DOHH2 (cell line): Measurements from ENCODE around the gene TUBB4B.
A peak's percentile ranks its signal among the peaks of the same experiment; 100 is the strongest.

Experiments
- H3F3A ChIP-seq: fragments of 200-600 bp; sonication (generic), shearing (Covaris generic); 2 replicates; pipeline ENCODE4 v1.6.0; 2016; ENCODE audit warnings: antibody characterized with exemption, mild to moderate bottlenecking; ENCODE audit not compliant: control insufficient read depth, insufficient read depth
- H3K27ac ChIP-seq: fragments of 200-600 bp; sonication (generic); 2 replicates; pipeline ENCODE4 v1.5.1; 2014; ENCODE audit warnings: low read depth, mild to moderate bottlenecking, low read length, moderate library complexity
- H3K27me3 ChIP-seq: fragments of 200-600 bp; sonication (generic); 2 replicates; pipeline ENCODE4 v1.6.1; 2014; ENCODE audit warnings: mild to moderate bottlenecking, low read length, mixed read lengths; ENCODE audit not compliant: control insufficient read depth
- H3K36me3 ChIP-seq: fragments of 200-600 bp; sonication (generic); 2 replicates; pipeline ENCODE4 v1.6.1; 2014; ENCODE audit warnings: mild to moderate bottlenecking, low read length, moderate library complexity, mixed read lengths; ENCODE audit not compliant: control insufficient read depth
- H3K4me1 ChIP-seq: fragments of 200-600 bp; sonication (generic); 2 replicates; pipeline ENCODE4 v1.6.1; 2014; ENCODE audit warnings: mild to moderate bottlenecking, low read length, mixed read lengths; ENCODE audit not compliant: control insufficient read depth
- H3K4me2 ChIP-seq: fragments of 200-600 bp; sonication (generic); 2 replicates; pipeline ENCODE4 v1.6.0; 2014; ENCODE audit warnings: mild to moderate bottlenecking, low read length, moderate library complexity
- H3K4me3 ChIP-seq: fragments of 200-600 bp; sonication (generic); 2 replicates; pipeline ENCODE4 v1.5.1; 2014; ENCODE audit warnings: mild to moderate bottlenecking, low read length, mixed read lengths
- H3K79me2 ChIP-seq: fragments of 200-600 bp; sonication (generic); 2 replicates; pipeline ENCODE4 v1.6.1; 2014; ENCODE audit warnings: mild to moderate bottlenecking, low read length, mixed read lengths; ENCODE audit not compliant: control insufficient read depth
- H3K9me2 ChIP-seq: fragments of 200-600 bp; sonication (generic); replicated peaks from 2 replicates; pipeline ENCODE4 v1.6.1; 2014; ENCODE audit warnings: mild to moderate bottlenecking, low read length, mixed read lengths; ENCODE audit not compliant: control insufficient read depth
- H3K9me3 ChIP-seq: fragments of 200-600 bp; sonication (generic); 2 replicates; pipeline ENCODE4 v1.6.1; 2014; ENCODE audit warnings: antibody characterized with exemption, low read length, mixed read lengths; ENCODE audit not compliant: control insufficient read depth, insufficient read depth
- H4K20me1 ChIP-seq: fragments of 200-600 bp; sonication (generic); 2 replicates; pipeline ENCODE4 v1.6.0; 2014; ENCODE audit warnings: low read depth, mild to moderate bottlenecking, antibody characterized with exemption, low read length, moderate library complexity; ENCODE audit not compliant: control insufficient read depth, insufficient read depth
- EZH2phosphoT487 ChIP-seq: fragments of 200-600 bp; sonication (generic); IDR thresholded peaks from 2 replicates; pipeline ENCODE4 v1.6.1; 2017; ENCODE audit warnings: borderline replicate concordance, mild to moderate bottlenecking, antibody characterized with exemption, low read length, moderate library complexity, mixed read lengths
- TF ChIP-seq, protein P1 (sequence below): fragments of 200-600 bp; sonication (generic); IDR thresholded peaks from one replicate; pipeline ENCODE4 v1.5.1; 2014; ENCODE audit warnings: antibody characterized with exemption, mild to moderate bottlenecking, low read depth, low read length; ENCODE audit not compliant: poor library complexity, severe bottlenecking

The TUBB4B gene

DNA sequence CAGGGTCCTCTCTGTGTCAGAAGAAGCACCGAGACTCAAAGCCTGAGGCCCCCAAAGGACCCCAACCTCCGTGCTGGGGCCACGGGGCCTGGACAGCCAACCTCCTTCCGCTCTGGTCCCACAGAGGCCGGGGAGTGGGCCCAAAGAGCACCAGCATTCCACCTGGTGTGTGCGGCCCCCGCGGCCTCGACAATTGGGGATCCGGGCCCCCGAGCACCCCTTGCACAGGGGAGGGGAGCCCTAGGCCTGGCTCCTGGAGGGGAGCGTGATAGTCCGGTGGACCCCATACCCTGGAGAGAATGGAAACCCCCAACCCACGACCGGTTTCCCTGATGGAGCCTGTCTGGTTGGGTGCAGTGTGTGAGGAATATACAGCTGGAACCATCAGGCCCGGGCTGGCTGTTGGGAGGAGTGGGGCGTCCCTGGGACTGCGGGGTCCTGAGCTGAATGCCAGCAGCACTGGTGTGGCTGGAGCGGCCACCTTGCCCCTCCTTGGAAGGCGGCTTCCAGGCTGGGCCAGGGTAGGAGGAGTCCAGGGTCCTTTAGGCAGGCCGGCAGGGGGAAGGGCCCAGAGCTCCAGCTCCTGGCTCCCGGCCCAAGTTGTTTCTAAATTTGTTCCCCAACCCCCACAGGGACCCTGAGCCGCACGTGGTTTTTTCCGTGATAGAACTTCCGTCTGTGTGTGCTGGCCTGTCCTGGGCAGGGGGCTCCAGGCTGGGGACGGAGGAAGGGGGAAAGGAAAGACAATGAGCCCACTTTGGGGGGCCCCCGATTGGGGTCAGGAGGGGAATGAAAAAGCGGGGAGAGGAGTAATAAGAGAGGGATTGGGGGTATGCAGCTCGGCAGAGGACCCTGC is 35.6 kb downstream of the TUBB4B start:
- peak overlapping the region; percentile 85 for H3K4me3 ChIP-seq
- H3K9me3 ChIP-seq: no peaks in the 10 kb centered on the region
- peaks cover 86% of the 10 kb centered on the region for H3K4me1 ChIP-seq
- no peaks in the 10 kb centered on the region for H4K20me1 ChIP-seq
- peaks cover 36% of the 10 kb centered on the region for H3K36me3 ChIP-seq
- peak overlapping the region; percentile 85 for H3K4me2 ChIP-seq
- peak overlapping the region; percentile 85 for H3K27ac ChIP-seq
- no peak for TF ChIP-seq EZH2phosphoT487
- TF ChIP-seq, protein P1, sequence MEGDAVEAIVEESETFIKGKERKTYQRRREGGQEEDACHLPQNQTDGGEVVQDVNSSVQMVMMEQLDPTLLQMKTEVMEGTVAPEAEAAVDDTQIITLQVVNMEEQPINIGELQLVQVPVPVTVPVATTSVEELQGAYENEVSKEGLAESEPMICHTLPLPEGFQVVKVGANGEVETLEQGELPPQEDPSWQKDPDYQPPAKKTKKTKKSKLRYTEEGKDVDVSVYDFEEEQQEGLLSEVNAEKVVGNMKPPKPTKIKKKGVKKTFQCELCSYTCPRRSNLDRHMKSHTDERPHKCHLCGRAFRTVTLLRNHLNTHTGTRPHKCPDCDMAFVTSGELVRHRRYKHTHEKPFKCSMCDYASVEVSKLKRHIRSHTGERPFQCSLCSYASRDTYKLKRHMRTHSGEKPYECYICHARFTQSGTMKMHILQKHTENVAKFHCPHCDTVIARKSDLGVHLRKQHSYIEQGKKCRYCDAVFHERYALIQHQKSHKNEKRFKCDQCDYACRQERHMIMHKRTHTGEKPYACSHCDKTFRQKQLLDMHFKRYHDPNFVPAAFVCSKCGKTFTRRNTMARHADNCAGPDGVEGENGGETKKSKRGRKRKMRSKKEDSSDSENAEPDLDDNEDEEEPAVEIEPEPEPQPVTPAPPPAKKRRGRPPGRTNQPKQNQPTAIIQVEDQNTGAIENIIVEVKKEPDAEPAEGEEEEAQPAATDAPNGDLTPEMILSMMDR: no peak
- peaks cover 20% of the 10 kb centered on the region for H3K79me2 ChIP-seq
- H3K9me2 ChIP-seq: no peaks in the 10 kb centered on the region
- no peaks in the 10 kb centered on the region for H3K27me3 ChIP-seq
- peaks cover 7% of the 10 kb centered on the region; the same call in 1 of the 2 replicates for H3F3A ChIP-seq

DNA sequence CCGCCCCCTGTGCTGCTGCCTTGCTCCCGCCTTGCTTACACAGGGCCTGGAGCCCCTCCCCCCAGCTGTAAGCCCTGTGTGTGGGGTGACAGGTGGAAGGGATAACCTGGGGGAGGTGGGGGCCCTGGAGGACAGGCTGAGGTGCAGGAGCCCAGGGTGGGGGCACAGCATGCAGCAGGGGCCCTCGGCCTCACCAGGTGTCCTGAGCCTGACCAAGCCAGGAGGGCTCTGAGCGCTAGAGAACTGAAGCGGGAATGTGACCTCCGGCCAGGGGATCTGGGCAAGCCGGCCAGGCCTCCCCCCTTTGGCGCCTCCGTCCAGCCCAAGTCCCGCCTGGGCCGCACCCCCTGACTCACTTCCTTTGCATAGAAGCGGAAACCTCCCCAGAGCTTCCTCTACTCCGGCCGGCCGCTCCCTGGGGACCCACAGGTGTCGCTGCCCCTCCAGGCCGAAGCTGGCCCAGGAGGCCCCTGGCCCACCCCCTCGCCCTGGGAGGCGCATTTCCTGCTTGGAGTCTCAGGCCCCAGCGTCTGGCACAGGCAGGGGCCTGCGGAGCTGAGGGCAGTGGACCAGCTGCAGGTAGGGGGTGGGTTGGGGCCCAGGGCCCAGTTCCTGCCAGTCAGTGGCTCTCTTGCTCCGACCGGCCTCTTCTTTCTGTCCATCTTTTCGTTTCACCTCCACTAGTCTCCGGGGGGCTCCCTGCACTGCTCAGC is 36.4 kb downstream of the TUBB4B start, which contains the start of gene TOR4A:
Gene TOR4A (plus strand): TSS at position 398 of the 713 bp plus-strand sequence. CDS start 964 bp downstream, outside the sequence.
- Histone ChIP-seq H3K4me2 (peak within 1 kb of the TSS; percentile 85), H3F3A (peaks cover 13% of the 10 kb centered on the region), H3K27me3 (no peaks in the 10 kb centered on the region), H3K9me2 (no peaks in the 10 kb centered on the region), H3K36me3 (peaks cover 30% of the 10 kb centered on the region), H3K4me3 (peak within 1 kb of the TSS; percentile 85), H3K9me3 (no peaks in the 10 kb centered on the region), H4K20me1 (no peaks in the 10 kb centered on the region), H3K27ac (peak within 1 kb of the TSS; percentile 85), H3K79me2 (peaks cover 18% of the 10 kb centered on the region), H3K4me1 (peaks cover 91% of the 10 kb centered on the region)
- TF ChIP-seq EZH2phosphoT487: no peak
- TF ChIP-seq, protein P1: peak; percentile 22

- no peaks in the 10 kb centered on the region for H3K9me2 ChIP-seq
- no peaks in the 10 kb centered on the region for H4K20me1 ChIP-seq
- no peaks in the 10 kb centered on the region for H3K27me3 ChIP-seq
- peak overlapping the region; percentile 85 for H3K4me2 ChIP-seq
- peak overlapping the region; percentile 85 for H3K4me3 ChIP-seq
- peaks cover 92% of the 10 kb centered on the region for H3K4me1 ChIP-seq
- H3F3A ChIP-seq: peaks cover 18% of the 10 kb centered on the region
- peaks cover 24% of the 10 kb centered on the region for H3K36me3 ChIP-seq
- peaks cover 18% of the 10 kb centered on the region for H3K79me2 ChIP-seq
- H3K9me3 ChIP-seq: no peaks in the 10 kb centered on the region
- no peak for TF ChIP-seq EZH2phosphoT487
- TF ChIP-seq, protein P1: no peak
- peak overlapping the region; percentile 85 for H3K27ac ChIP-seq
Measured at GRCh38 chr9:137278061-137278701, 37.1 kb downstream of the TUBB4B start.
